ENCODE results near the gene SPINT2.

DNA sequence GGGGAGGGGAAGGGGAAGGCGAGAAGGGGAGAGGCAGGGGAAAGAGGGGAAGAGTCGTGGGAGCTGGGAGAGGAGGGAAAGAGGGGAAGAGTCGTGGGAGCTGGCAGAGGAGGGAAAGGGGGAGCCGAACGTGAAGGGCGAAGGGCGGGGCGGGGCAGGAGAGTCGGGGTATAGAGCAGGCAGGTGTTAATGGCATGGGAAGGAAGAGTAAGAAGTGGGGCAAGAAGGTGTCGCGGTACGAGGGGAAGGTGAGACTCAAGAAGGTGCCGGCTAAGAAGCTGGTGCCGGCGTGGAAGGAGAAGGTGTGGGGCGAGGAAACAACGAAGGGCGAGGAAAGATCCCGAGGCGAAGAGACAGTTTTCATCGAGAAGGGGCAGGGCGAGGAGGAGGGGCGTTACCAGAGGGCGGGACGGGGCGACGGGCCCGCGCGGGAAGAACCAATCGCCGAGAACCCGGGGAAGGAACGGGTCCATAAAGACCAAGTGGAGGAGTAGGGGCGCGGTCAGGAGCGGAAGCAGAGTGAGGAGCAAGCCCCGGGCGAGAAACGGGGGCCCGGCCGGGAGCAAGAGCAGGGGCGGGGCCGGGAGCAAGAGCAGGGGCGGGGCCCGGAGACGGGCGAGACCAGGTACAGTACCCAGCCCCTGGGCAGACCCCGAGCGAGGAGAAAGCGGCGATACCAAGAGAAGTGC is 71.7 kb downstream of the SPINT2 start:
- TF ChIP-seq, protein P1, sequence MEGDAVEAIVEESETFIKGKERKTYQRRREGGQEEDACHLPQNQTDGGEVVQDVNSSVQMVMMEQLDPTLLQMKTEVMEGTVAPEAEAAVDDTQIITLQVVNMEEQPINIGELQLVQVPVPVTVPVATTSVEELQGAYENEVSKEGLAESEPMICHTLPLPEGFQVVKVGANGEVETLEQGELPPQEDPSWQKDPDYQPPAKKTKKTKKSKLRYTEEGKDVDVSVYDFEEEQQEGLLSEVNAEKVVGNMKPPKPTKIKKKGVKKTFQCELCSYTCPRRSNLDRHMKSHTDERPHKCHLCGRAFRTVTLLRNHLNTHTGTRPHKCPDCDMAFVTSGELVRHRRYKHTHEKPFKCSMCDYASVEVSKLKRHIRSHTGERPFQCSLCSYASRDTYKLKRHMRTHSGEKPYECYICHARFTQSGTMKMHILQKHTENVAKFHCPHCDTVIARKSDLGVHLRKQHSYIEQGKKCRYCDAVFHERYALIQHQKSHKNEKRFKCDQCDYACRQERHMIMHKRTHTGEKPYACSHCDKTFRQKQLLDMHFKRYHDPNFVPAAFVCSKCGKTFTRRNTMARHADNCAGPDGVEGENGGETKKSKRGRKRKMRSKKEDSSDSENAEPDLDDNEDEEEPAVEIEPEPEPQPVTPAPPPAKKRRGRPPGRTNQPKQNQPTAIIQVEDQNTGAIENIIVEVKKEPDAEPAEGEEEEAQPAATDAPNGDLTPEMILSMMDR (conservative IDR thresholded peaks at IDR 0.05; ENCODE audit: low read depth, low read length) = no peak
- no peak for TF ChIP-seq EZH2phosphoT487 (IDR thresholded peaks at IDR 0.05; ENCODE audit: borderline replicate concordance, low read length)
